NT2/D1 (cell line): Measurements from ENCODE around the gene CCDC40.

Source experiments
- DNase-seq: peaks from one replicate; pipeline ENCODE4 v3.0.0-alpha.2; 2011; ENCODE audit warnings: low read depth, low spot score
- H3K27me3 ChIP-seq: 2 replicates; pipeline ENCODE4 v1.6.0; 2011; ENCODE audit warnings: mild to moderate bottlenecking; ENCODE audit not compliant: insufficient read length, insufficient read depth
- H3K36me3 ChIP-seq: 2 replicates; pipeline ENCODE4 v1.6.1; 2011; ENCODE audit warnings: mild to moderate bottlenecking, low read length, mixed read lengths; ENCODE audit not compliant: insufficient read depth, insufficient read length
- H3K4me1 ChIP-seq: 2 replicates; pipeline ENCODE4 v1.5.1; 2011; ENCODE audit not compliant: insufficient read depth, insufficient read length
- H3K4me3 ChIP-seq: 2 replicates; pipeline ENCODE4 v1.5.1; 2011; ENCODE audit warnings: low read depth; ENCODE audit not compliant: insufficient read length
- H3K9ac ChIP-seq: 2 replicates; pipeline ENCODE4 v1.6.0; 2011; ENCODE audit warnings: low read depth; ENCODE audit not compliant: insufficient read length
- H3K9me3 ChIP-seq: 2 replicates; pipeline ENCODE4 v1.5.1; 2011; ENCODE audit warnings: mild to moderate bottlenecking, low read length; ENCODE audit not compliant: insufficient read depth
- SUZ12 ChIP-seq: IDR thresholded peaks from 2 replicates; pipeline ENCODE4 v1.6.1; 2011; ENCODE audit not compliant: insufficient read length, insufficient read depth; ENCODE audit errors: extremely low read depth
- YY1 ChIP-seq: IDR thresholded peaks from 2 replicates; pipeline ENCODE4 v1.6.1; 2011; ENCODE audit not compliant: insufficient read length, insufficient read depth
- ZNF274 ChIP-seq: IDR thresholded peaks from 2 replicates; pipeline ENCODE4 v1.6.1; 2011; ENCODE audit warnings: mild to moderate bottlenecking, low read depth, low read length

The CCDC40 gene

GRCh38 chr17:80068301-80069222 is 32.1 kb downstream of the CCDC40 start:
- no peak for DNase-seq
- Histone ChIP-seq H3K9me3 (no peaks in the 10 kb centered on the region), H3K36me3 (no peaks in the 10 kb centered on the region), H3K27me3 (no peaks in the 10 kb centered on the region), H3K4me3 (no peak overlapping the region), H3K4me1 (peaks cover 20% of the 10 kb centered on the region), H3K9ac (no peak overlapping the region)
- TF ChIP-seq SUZ12 (no peak), ZNF274 (no peak), YY1 (no peak)

GRCh38 chr17:80070375-80071115 is 34.1 kb downstream of the CCDC40 start:
- Histone ChIP-seq H3K36me3 (no peaks in the 10 kb centered on the region), H3K27me3 (no peaks in the 10 kb centered on the region), H3K9ac (no peak overlapping the region), H3K4me1 (peaks cover 11% of the 10 kb centered on the region), H3K9me3 (no peaks in the 10 kb centered on the region), H3K4me3 (no peak overlapping the region)
- DNase-seq = no peak
- TF ChIP-seq YY1 (no peak), ZNF274 (no peak), SUZ12 (no peak)

- peaks cover 5% of the 10 kb centered on the region for H3K4me1 ChIP-seq
- no peak for DNase-seq
- no peak overlapping the region for H3K4me3 ChIP-seq
- H3K36me3 ChIP-seq = no peaks in the 10 kb centered on the region
- no peak overlapping the region for H3K9ac ChIP-seq
- H3K9me3 ChIP-seq = no peaks in the 10 kb centered on the region
- TF ChIP-seq SUZ12 = no peak
- TF ChIP-seq ZNF274 = no peak
- no peak for TF ChIP-seq YY1
- no peaks in the 10 kb centered on the region for H3K27me3 ChIP-seq
These were observed 34.8 kb downstream of the CCDC40 start for GRCh38 chr17:80071116-80071841.

- Histone ChIP-seq H3K36me3 (no peaks in the 10 kb centered on the region), H3K27me3 (no peaks in the 10 kb centered on the region), H3K9me3 (no peaks in the 10 kb centered on the region), H3K4me3 (no peak overlapping the region), H3K4me1 (peaks cover 5% of the 10 kb centered on the region), H3K9ac (no peak overlapping the region)
- TF ChIP-seq SUZ12 (no peak), ZNF274 (no peak), YY1 (no peak)
- DNase-seq = no peak
These were observed 36.0 kb downstream of the CCDC40 start for GRCh38 chr17:80072410-80072809.

- Histone ChIP-seq H3K4me3 (no peak overlapping the region), H3K9ac (no peak overlapping the region), H3K9me3 (no peaks in the 10 kb centered on the region), H3K27me3 (no peaks in the 10 kb centered on the region), H3K36me3 (no peaks in the 10 kb centered on the region), H3K4me1 (no peaks in the 10 kb centered on the region)
- no peak for TF ChIP-seq ZNF274
- no peak for TF ChIP-seq YY1
- no peak for TF ChIP-seq SUZ12
- DNase-seq = no peak
These were observed 43.6 kb downstream of the CCDC40 start for GRCh38 chr17:80080081-80080480.

- H3K9ac ChIP-seq = no peak overlapping the region
- no peak for TF ChIP-seq ZNF274
- TF ChIP-seq SUZ12 = no peak
- TF ChIP-seq YY1 = no peak
- no peaks in the 10 kb centered on the region for H3K27me3 ChIP-seq
- no peaks in the 10 kb centered on the region for H3K36me3 ChIP-seq
- DNase-seq = no peak
- H3K4me1 ChIP-seq = no peaks in the 10 kb centered on the region
- no peaks in the 10 kb centered on the region for H3K9me3 ChIP-seq
- H3K4me3 ChIP-seq = no peak overlapping the region
These were observed 45.2 kb downstream of the CCDC40 start for GRCh38 chr17:80081596-80081995.
